ENCODE data around the gene MRPL19.
A peak's percentile ranks its signal among the peaks of the same experiment; 100 is the strongest.
"Not testable (repeated sequence)": the region's sequence is repeated elsewhere in the genome, so short reads cannot be mapped to it uniquely, and the experiment has no call there.

The MRPL19 gene

GRCh38 chr2:75675908-75676307 lies 29.3 kb downstream of the MRPL19 start:
- no peak for DNase-seq

- no peak for DNase-seq
Measured at GRCh38 chr2:75676464-75676863, 29.9 kb downstream of the MRPL19 start.

DNA sequence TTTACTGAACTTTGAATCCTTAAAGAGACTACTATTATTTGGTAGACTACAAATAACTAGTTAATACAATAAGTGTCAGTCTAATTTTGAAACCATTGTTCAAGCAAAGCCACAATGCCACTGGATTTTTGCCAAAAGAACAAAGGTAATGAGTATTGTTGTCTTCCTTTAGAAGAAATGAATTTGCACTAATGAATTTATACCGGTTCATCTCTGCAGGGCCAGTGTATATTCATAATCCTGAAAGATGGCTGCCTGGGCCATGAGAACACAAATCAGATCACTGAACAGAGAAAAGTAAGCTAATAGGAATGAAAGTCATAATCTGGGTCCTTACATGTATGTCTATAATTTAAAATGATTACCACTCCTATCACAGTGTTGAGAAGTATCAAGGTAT lies 33.0 kb downstream of the MRPL19 start:
- no peak for DNase-seq

GRCh38 chr2:75680402-75680801 lies 33.8 kb downstream of the MRPL19 start:
- DNase-seq, result no peak

DNA sequence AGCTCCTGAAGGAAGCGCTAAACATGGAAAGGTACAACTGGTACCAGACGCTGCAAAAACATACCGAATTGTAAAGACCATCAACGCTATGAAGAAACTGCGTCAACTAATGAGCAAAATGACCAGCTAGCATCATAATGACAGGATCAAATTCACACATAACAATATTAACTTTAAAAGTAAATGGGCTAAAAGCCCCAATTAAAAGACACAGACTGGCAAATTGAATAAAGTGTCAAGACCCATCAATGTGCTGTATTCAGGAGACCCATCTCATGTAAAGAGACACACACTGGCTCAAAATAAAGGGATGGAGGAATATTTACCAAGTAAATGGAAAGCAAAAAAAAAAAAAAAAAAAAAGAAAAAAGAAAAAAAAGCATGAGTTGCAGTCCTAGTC lies 36.8 kb downstream of the MRPL19 start:
- DNase-seq, result not testable (repeated sequence)

DNA sequence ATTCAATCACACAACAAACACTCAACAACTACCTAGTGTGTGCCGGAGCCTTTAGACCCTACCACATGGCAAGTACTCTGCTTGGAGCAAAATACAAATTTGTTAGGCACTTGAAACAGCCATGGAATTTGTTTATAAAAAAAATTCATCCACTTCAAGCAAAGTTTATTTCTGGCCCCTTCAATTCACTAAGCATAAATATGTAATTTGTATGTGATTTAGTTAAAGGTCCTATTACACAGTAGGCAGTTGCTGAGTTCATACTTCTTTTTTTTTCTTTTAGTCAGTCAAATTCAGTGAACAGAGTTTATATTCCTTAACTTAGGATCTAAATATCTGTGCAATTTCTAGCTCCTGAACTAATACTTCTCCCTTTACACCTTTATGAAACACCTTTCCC lies 41.6 kb downstream of the MRPL19 start:
- DNase-seq, result no peak

DNA sequence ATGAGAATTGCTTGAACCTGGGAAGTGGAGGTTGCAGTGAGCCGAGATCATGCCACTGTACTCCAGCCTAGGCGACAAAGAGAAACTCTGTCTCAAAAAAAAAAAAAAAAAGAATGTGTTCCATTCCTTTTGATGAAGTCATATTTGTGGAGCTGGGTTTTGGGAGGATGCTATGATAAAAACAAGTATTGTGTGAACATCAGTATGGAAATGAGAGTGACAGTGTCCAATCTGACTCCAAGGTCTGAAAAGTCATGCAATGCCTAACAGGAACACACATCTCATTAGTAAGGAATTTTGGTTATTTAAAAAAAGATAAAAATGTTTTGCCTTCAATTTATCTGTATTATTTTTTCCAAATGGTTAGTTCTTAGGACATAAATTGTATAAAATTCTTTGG lies 52.3 kb downstream of the MRPL19 start:
- DNase-seq, result no peak

GRCh38 chr2:75702593-75702992 lies 56.0 kb downstream of the MRPL19 start:
- DNase-seq, result no peak

GRCh38 chr2:75703589-75704287 lies 57.2 kb downstream of the MRPL19 start:
- no peak for DNase-seq

- no peak for DNase-seq
Measured at GRCh38 chr2:75705921-75706320, 59.3 kb downstream of the MRPL19 start.

- no peak for DNase-seq
Measured at GRCh38 chr2:75707901-75708300, 61.3 kb downstream of the MRPL19 start.

GRCh38 chr2:75709297-75709696 lies 62.7 kb downstream of the MRPL19 start:
- DNase-seq, result no peak

DNA sequence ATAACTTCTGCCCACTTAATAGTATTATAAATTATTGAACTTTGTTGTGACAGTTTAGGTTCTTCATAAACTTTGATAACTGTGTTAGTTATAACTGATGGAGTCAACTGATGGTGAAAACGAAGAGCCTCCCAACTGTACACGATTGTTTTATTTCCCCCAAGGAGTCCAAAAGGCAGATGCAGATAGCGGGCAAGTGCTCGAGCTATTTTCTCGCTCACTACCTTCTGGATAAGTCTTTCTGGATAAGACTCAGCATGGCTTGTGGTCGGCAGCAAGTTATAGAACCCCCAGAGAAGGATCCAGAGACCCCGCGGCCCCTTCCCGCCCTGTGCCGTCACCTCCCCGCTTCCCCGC lies 63.6 kb downstream of the MRPL19 start:
- DNase-seq, result no peak

- DNase-seq, result peak; percentile 81
Measured at GRCh38 chr2:75710577-75711253, 64.1 kb downstream of the MRPL19 start, which contains the start of gene GCFC2. Gene GCFC2 (minus strand): TSS chr2:75710915. CDS start chr2:75710855, 60 bp downstream.

DNA sequence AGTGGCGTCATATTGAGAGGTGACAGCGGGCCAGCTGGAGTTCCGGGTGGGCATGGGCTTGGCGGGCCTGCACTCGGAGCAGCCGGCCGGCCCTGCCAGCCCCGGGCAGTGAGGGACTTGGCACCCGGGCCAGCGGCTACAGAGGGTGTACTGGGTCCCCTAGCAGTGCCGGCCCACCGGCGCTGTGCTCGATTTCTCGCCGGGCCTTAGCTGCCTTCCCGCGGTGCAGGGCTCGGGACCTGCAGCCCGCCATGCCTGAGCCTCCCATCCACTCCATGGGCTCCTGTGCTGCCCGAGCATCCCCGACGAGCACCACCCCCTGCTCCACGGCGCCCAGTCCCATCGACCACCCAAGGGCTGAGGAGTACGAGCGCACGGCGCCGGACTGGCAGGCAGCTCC lies 65.0 kb downstream of the MRPL19 start:
- not testable (repeated sequence) for DNase-seq

GRCh38 chr2:75716406-75716805 lies 69.8 kb downstream of the MRPL19 start:
- no peak for DNase-seq

GRCh38 chr2:75719616-75720015 lies 73.0 kb downstream of the MRPL19 start:
- DNase-seq, result no peak

- no peak for DNase-seq
Measured at GRCh38 chr2:75720525-75720924, 73.9 kb downstream of the MRPL19 start.

- no peak for DNase-seq
Measured at GRCh38 chr2:75722687-75723086, 76.1 kb downstream of the MRPL19 start.

DNA sequence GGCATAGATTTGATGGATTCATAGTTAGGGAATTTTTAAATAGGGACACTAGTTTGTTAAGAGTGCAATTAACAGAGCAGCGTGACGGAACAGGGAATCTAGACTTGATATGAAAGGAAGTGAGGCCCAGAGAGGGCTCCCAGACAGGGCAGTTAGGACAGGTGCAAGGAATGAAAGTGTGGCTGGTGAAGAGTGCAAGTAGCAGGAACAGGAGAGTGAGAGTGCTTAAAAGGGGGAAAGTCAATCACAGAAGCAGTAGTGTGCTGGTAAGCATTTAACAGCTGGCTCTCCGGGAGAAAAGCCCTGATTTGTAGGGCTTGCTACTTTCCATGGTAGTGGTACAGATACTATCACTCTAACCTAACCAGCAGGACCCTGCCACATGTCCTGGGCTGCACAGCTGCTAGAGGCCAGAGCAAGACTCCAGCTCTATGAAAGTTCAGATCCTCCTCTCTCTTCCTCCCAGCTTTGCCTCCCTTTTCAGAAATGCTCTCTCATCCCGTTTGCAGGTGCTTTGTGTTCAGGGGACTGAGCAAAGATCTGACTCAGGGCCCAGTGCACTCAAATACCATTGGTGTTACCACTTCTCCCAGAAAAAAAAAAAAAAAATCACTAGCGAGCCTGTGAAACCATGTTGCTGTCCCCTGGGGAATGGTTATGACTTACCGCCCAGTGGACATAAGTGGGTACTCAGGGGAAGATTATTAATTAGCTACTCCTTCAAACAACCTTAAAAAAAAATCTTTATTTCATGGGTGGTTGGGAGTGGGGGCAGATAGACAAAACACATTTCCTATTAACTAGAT lies 82.2 kb downstream of the MRPL19 start:
- DNase-seq, result no peak

DNA sequence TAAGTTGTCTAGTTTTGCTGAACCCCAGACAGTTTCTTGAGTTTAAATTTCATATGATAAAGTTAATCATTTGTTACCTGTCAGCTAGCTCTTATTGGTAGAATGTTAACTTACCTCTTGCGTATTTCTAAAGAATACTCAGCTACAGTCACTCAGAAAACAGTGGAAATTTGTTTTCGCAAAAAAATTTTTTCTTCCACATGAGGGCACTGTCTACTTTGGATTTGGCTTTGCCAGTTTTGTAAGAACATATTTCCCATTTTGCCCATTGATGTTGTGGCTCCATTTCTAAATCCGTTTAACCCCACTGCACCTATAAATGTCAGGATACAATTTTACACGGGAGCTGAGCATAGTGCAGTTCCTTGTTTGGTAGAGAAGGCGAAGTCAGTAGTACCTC lies 83.3 kb downstream of the MRPL19 start:
- no peak for DNase-seq

- DNase-seq, result no peak
Measured at GRCh38 chr2:75736276-75736675, 89.7 kb downstream of the MRPL19 start.

- DNase-seq, result no peak
Measured at GRCh38 chr2:75737961-75738360, 91.4 kb downstream of the MRPL19 start.
